GM12878 (cell line): ENCODE measurements around the gene TCF7L2.

Source experiments
- CTCF ChIP-seq, 3 experiments: IDR thresholded peaks in 2 of 3; conservative IDR thresholded peaks in 1 of 3; 2 replicates each; pipeline ENCODE4 v1.5.1; 2011; ENCODE audit warnings: low read depth in 3 of 3, low read length in 3 of 3, mild to moderate bottlenecking in 3 of 3, control low read depth in 2 of 3, moderate library complexity in 2 of 3, inconsistent platforms in 1 of 3, mixed read lengths in 1 of 3; ENCODE audit not compliant: control insufficient read depth in 2 of 3, insufficient read depth in 1 of 3; ENCODE audit errors: extremely low read depth in 1 of 3
- TAF1 ChIP-seq: IDR thresholded peaks from 2 replicates; pipeline ENCODE4 v1.6.1; 2011; ENCODE audit warnings: mild to moderate bottlenecking, low read depth, low read length, borderline replicate concordance
- ZNF592 ChIP-seq: fragments of 450-650 bp; IDR thresholded peaks from 2 replicates; pipeline ENCODE4 v1.6.1; 2017; ENCODE audit warnings: mild to moderate bottlenecking, moderate library complexity

- TF ChIP-seq CTCF (IDR thresholded peaks at IDR 0.05 in 2 of 3, conservative IDR thresholded peaks at IDR 0.05 in 1 of 3; ENCODE audit: control insufficient read depth in 2 of 3, extremely low read depth in 1 of 3, insufficient read depth in 1 of 3, low read depth in 3 of 3, low read length in 3 of 3) (no peak), ZNF592 (no peak), TAF1 (no peak)
Observed at GRCh38 chr10:112956631-112957350, 6.7 kb downstream of the TCF7L2 start.
